Fibroblast of lung (primary cell): ENCODE results near the gene WEE2. TPM values are rescaled to one million over a fixed set of nuclear protein-coding genes. Genes with fewer than 3 reads are reported as not detected.
A peak's percentile ranks its signal among the peaks of the same experiment; 100 is the strongest.

Experiments
- DNase-seq, 2 donors: peaks; one replicate each; pipeline versions ENCODE4 v3.0.0 to v3.0.0-alpha.2; 2010; ENCODE audit warnings: low read depth in 2 of 2
- H2AFZ ChIP-seq: 2 replicates; pipeline ENCODE4 v1.5.1; 2012; ENCODE audit warnings: low read length, control low read depth, inconsistent platforms
- H3K27ac ChIP-seq: 2 replicates; pipeline ENCODE4 v1.5.1; 2011; ENCODE audit warnings: low read length, control low read depth; ENCODE audit not compliant: insufficient read depth
- H3K27me3 ChIP-seq: 2 replicates; pipeline ENCODE4 v1.5.1; 2011; ENCODE audit warnings: mild to moderate bottlenecking, low read length; ENCODE audit not compliant: control insufficient read depth, insufficient read depth
- H3K36me3 ChIP-seq: 2 replicates; pipeline ENCODE4 v1.5.1; 2011; ENCODE audit warnings: low read length; ENCODE audit not compliant: control insufficient read depth, insufficient read depth
- H3K4me1 ChIP-seq: 2 replicates; pipeline ENCODE4 v1.5.1; 2011; ENCODE audit warnings: low read length; ENCODE audit not compliant: control insufficient read depth, insufficient read depth; ENCODE audit errors: extremely low read depth
- H3K4me2 ChIP-seq: 2 replicates; pipeline ENCODE4 v1.5.1; 2011; ENCODE audit warnings: low read length, control low read depth; ENCODE audit not compliant: insufficient read depth; ENCODE audit errors: extremely low read depth
- H3K4me3 ChIP-seq, 4 experiments: fragments of 200-600 bp in 1 of 4; sonication (generic) in 1 of 4; replicated peaks in 1 of 4; 2 replicates each; pipeline ENCODE4 v1.5.1; 2011 to 2016; ENCODE audit warnings: low read length in 4 of 4, low read depth in 3 of 4, mild to moderate bottlenecking in 3 of 4, control low read depth in 2 of 4, inconsistent platforms in 1 of 4, mixed read lengths in 1 of 4; ENCODE audit not compliant: insufficient read depth in 1 of 4; ENCODE audit errors: control extremely low read depth in 1 of 4
- H3K79me2 ChIP-seq: 2 replicates; pipeline ENCODE4 v1.5.1; 2012; ENCODE audit warnings: mild to moderate bottlenecking, low read length, inconsistent platforms; ENCODE audit not compliant: control insufficient read depth, insufficient read depth
- H3K9ac ChIP-seq: 2 replicates; pipeline ENCODE4 v1.5.1; 2011; ENCODE audit warnings: mild to moderate bottlenecking, low read length, control low read depth; ENCODE audit not compliant: insufficient read depth
- H3K9me3 ChIP-seq: 2 replicates; pipeline ENCODE4 v1.5.1; 2012; ENCODE audit warnings: low read depth, low read length; ENCODE audit not compliant: control insufficient read depth, insufficient read depth
- H4K20me1 ChIP-seq: 2 replicates; pipeline ENCODE4 v1.5.1; 2011; ENCODE audit warnings: low read length; ENCODE audit not compliant: control insufficient read depth, insufficient read depth; ENCODE audit errors: extremely low read depth
- CTCF ChIP-seq, 2 donors: IDR thresholded peaks in 1 of 2; conservative IDR thresholded peaks in 1 of 2; 1 replicate in 1 of 2; 2 replicates in 1 of 2; pipeline ENCODE4 v1.5.1; 2011 to 2012; ENCODE audit warnings: low read length in 2 of 2, control low read depth in 1 of 2, inconsistent platforms in 1 of 2, low read depth in 1 of 2, mild to moderate bottlenecking in 1 of 2
- EZH2 ChIP-seq: IDR thresholded peaks from 2 replicates; pipeline ENCODE4 v1.5.1; 2012; ENCODE audit warnings: low read length, control low read depth, mild to moderate bottlenecking; ENCODE audit errors: missing control alignments
- polyA plus RNA-seq, 2 donors: library from polyadenylated mRNA; depleted of rRNA in 1 of 2; stranded (reverse) in 1 of 2; unstranded in 1 of 2; fragments of >200 nt; gene quantifications; 2 replicates each; pipeline ENCODE4 v1.2.1, GENCODE V29; 2011 to 2012; ENCODE audit warnings: missing spikeins in 1 of 2
- total RNA-seq: library from RNA; depleted of rRNA; stranded (reverse); fragments of >200 nt; gene quantifications from 2 replicates; pipeline ENCODE4 v1.2.1, GENCODE V29; 2014

WEE2 gene
- total and polyA plus RNA-seq, 2 donors (not counting 1 experiment from before 2014, with no cell fraction given) = not detected

DNA sequence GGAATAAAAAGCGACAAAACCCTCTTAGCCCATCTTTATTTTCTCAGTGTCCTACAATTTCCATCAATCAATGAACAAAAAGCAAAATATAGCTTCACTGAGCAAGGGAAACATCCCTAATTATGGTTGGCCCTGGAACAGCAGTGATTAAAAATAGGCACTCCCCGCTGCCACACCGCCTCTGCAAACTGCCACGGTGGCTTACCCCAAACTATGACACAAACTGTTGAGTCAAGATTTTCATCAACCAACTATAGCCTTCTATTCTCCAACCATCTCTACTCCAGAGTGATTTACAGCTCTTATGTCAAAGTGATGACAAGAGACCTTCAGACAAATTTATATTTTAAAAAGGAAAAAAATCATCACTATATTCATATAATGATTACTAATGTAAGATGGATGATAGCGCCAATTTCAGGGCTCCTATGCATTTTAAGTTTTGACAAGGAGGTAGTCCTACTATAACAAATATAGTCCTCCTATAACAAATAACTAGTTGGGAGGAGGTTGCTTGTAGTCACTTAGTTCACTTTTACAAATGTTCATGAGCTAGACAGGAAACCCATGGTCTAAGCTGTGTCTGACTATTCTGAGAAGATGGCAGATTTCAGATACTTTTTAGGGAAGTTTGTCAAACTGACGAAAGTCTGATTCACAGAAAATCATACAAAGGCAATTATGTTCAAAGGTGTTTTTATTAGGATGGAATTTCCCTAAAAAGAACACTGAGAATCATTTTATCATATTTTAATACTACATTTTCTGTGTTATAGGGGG lies 32.5 kb upstream of the WEE2 start:
- TF ChIP-seq EZH2 (no peak), CTCF (conservative IDR thresholded peaks at IDR 0.05 in 1 of 2, IDR thresholded peaks at IDR 0.05 in 1 of 2; ENCODE audit: low read depth in 1 of 2, low read length in 2 of 2) (no peak)
- Histone ChIP-seq H3K9me3 (no peaks in the 10 kb centered on the region), H3K4me1 (no peaks in the 10 kb centered on the region), H3K27ac (no peak overlapping the region), H2AFZ (no peak overlapping the region), H4K20me1 (no peaks in the 10 kb centered on the region), H3K36me3 (no peaks in the 10 kb centered on the region), H3K79me2 (no peaks in the 10 kb centered on the region), H3K4me3 (no peak overlapping the region), H3K27me3 (no peaks in the 10 kb centered on the region), H3K4me2 (no peak overlapping the region), H3K9ac (no peak overlapping the region)
- peak in 1 of 2 donors; percentile 30 for DNase-seq

GRCh38 chr7:141676618-141677017 lies 31.5 kb upstream of the WEE2 start:
- H3K4me1 ChIP-seq = no peaks in the 10 kb centered on the region
- no peak overlapping the region for H2AFZ ChIP-seq
- H3K4me3 ChIP-seq = no peak overlapping the region
- no peak overlapping the region for H3K9ac ChIP-seq
- TF ChIP-seq CTCF (conservative IDR thresholded peaks at IDR 0.05 in 1 of 2, IDR thresholded peaks at IDR 0.05 in 1 of 2; ENCODE audit: low read depth in 1 of 2, low read length in 2 of 2) (no peak), EZH2 (no peak)
- no peak overlapping the region for H3K27ac ChIP-seq
- no peaks in the 10 kb centered on the region for H4K20me1 ChIP-seq
- peak in 1 of 2 donors; percentile 79 for DNase-seq
- H3K79me2 ChIP-seq = no peaks in the 10 kb centered on the region
- no peak overlapping the region for H3K4me2 ChIP-seq
- H3K27me3 ChIP-seq = no peaks in the 10 kb centered on the region
- H3K36me3 ChIP-seq = no peaks in the 10 kb centered on the region
- H3K9me3 ChIP-seq = no peaks in the 10 kb centered on the region

GRCh38 chr7:141679014-141679413 lies 29.1 kb upstream of the WEE2 start:
- H3K9ac ChIP-seq = no peak overlapping the region
- H2AFZ ChIP-seq = no peak overlapping the region
- TF ChIP-seq EZH2 (no peak), CTCF (conservative IDR thresholded peaks at IDR 0.05 in 1 of 2, IDR thresholded peaks at IDR 0.05 in 1 of 2; ENCODE audit: low read depth in 1 of 2, low read length in 2 of 2) (no peak)
- H3K4me2 ChIP-seq = no peak overlapping the region
- H3K36me3 ChIP-seq = no peaks in the 10 kb centered on the region
- no peak for DNase-seq
- no peaks in the 10 kb centered on the region for H3K79me2 ChIP-seq
- no peak overlapping the region for H3K27ac ChIP-seq
- H3K27me3 ChIP-seq = no peaks in the 10 kb centered on the region
- H3K4me1 ChIP-seq = no peaks in the 10 kb centered on the region
- no peaks in the 10 kb centered on the region for H4K20me1 ChIP-seq
- H3K9me3 ChIP-seq = no peaks in the 10 kb centered on the region
- no peak overlapping the region for H3K4me3 ChIP-seq
